ENCODE results near the gene S100P.

- TF ChIP-seq, protein P1, sequence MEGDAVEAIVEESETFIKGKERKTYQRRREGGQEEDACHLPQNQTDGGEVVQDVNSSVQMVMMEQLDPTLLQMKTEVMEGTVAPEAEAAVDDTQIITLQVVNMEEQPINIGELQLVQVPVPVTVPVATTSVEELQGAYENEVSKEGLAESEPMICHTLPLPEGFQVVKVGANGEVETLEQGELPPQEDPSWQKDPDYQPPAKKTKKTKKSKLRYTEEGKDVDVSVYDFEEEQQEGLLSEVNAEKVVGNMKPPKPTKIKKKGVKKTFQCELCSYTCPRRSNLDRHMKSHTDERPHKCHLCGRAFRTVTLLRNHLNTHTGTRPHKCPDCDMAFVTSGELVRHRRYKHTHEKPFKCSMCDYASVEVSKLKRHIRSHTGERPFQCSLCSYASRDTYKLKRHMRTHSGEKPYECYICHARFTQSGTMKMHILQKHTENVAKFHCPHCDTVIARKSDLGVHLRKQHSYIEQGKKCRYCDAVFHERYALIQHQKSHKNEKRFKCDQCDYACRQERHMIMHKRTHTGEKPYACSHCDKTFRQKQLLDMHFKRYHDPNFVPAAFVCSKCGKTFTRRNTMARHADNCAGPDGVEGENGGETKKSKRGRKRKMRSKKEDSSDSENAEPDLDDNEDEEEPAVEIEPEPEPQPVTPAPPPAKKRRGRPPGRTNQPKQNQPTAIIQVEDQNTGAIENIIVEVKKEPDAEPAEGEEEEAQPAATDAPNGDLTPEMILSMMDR (IDR thresholded peaks at IDR 0.05): no peak
- TF ChIP-seq POLR2A (IDR thresholded peaks at IDR 0.05): no peak
Measured at GRCh38 chr4:6692379-6692778, 1.3 kb upstream of the S100P start.

Measured in prostate gland (tissue), 2 donors.